K562 (cell line): ENCODE data around the gene GRAMD1B. TPM values are rescaled to one million over a fixed set of nuclear protein-coding genes. Genes with fewer than 3 reads are reported as not detected.

ENCODE experiments used
- AFF4 ChIP-seq: sonication (generic); formaldehyde crosslinking; IDR thresholded peaks from 2 replicates; pipeline ENCODE4 v1.8.0; 2023; ENCODE audit warnings: mild to moderate bottlenecking, missing genetic modification reagents
- BDP1 ChIP-seq: IDR thresholded peaks from 3 replicates; pipeline ENCODE4 v1.6.1; 2011; ENCODE audit not compliant: insufficient read length, insufficient read depth
- HNRNPH1 ChIP-seq: fragments of 200-400 bp; formaldehyde crosslinking; optimal IDR thresholded peaks from 2 replicates; pipeline ENCODE3; 2017; ENCODE audit warnings: low read depth, mild to moderate bottlenecking, low read length, moderate library complexity
- HOMEZ ChIP-seq: fragments of 250-450 bp; sonication (Bioruptor Pico); IDR thresholded peaks from 2 replicates; pipeline ENCODE4 v1.4.0; 2020; ENCODE audit warnings: mild to moderate bottlenecking, moderate library complexity
- JUND ChIP-seq, 2 experiments: IDR thresholded peaks; 2 replicates in 1 of 2; 3 replicates in 1 of 2; pipeline ENCODE4 v1.6.1; 2011; ENCODE audit warnings: borderline replicate concordance in 2 of 2, low read depth in 2 of 2, low read length in 2 of 2, improper control_type of control experiment in 1 of 2, missing biosample characterization in 1 of 2, missing genetic modification characterization in 1 of 2, missing genetic modification reagents in 1 of 2
- MECOM ChIP-seq: fragments of 250-450 bp; sonication (Bioruptor Pico); IDR thresholded peaks from 2 replicates; pipeline ENCODE4 v1.8.0; 2022; ENCODE audit warnings: inconsistent platforms
- USF1 ChIP-seq: sonication (generic); formaldehyde crosslinking; IDR thresholded peaks from 2 replicates; pipeline ENCODE4 v1.9.0; 2022; ENCODE audit warnings: mild to moderate bottlenecking, missing genetic modification reagents
- WHSC1 ChIP-seq: IDR thresholded peaks from one replicate; pipeline ENCODE4 v1.6.1; 2012; ENCODE audit warnings: low read length, control low read depth, inconsistent platforms
- XRCC4 ChIP-seq: IDR thresholded peaks from one replicate; pipeline ENCODE4 v1.6.1; 2011; ENCODE audit not compliant: insufficient read depth, insufficient read length; ENCODE audit errors: extremely low read depth
- ZC3H4 ChIP-seq: sonication (generic); formaldehyde crosslinking; IDR thresholded peaks from 2 replicates; pipeline ENCODE4 v1.9.0; 2021; ENCODE audit warnings: missing genetic modification reagents, borderline replicate concordance
- ZNF23 ChIP-seq: fragments of 250-450 bp; sonication (Bioruptor Pico); IDR thresholded peaks from 2 replicates; pipeline ENCODE4 v1.4.0; 2020; ENCODE audit warnings: mild to moderate bottlenecking
- ZNF512 ChIP-seq: IDR thresholded peaks from 2 replicates; pipeline ENCODE4 v1.6.1; 2016; ENCODE audit warnings: missing genetic modification characterization, missing compliant biosample characterization
- polyA plus RNA-seq, 8 experiments: library from polyadenylated mRNA; depleted of rRNA in 4 of 8; stranded (reverse) in 5 of 8; unstranded in 3 of 8; fragments of >200 nt; fragmentation: Nextera tagmentation in 2 of 8; fragmentation: Illumina TruSeq in 1 of 8; extraction: Ambion mirVana in 2 of 8; extraction: Trizol in 1 of 8; gene quantifications; 2 replicates each; pipeline versions ENCODE4 v1.2.1 to v1.2.3, GENCODE V29; 2011 to 2014; ENCODE audit warnings: inconsistent platforms in 1 of 8, missing spikeins in 1 of 8
- total RNA-seq, 7 experiments: library from RNA; depleted of rRNA in 6 of 7; stranded (reverse); fragments of >200 nt in 6 of 7; fragmentation: Illumina TruSeq in 2 of 7; extraction: Trizol in 2 of 7; gene quantifications; 2 replicates each; pipeline versions ENCODE4 v1.2.1 to v1.2.3, GENCODE V29; 2011 to 2021; ENCODE audit warnings: low replicate concordance in 1 of 7
- TF ChIP-seq, protein P1 (sequence below): fragments of 250-450 bp; sonication (Bioruptor Pico); IDR thresholded peaks from 2 replicates; pipeline ENCODE4 v1.8.0; 2022; ENCODE audit warnings: moderate library complexity, mild to moderate bottlenecking, inconsistent platforms
- TF ChIP-seq, protein P2 (sequence below): fragments of 250-450 bp; sonication (Bioruptor Pico); IDR thresholded peaks from 2 replicates; pipeline ENCODE4 v1.8.0; 2021; ENCODE audit warnings: moderate library complexity, mild to moderate bottlenecking, inconsistent platforms
- TF ChIP-seq, protein P3 (sequence below): IDR thresholded peaks from 2 replicates; pipeline ENCODE4 v1.6.1; 2012; ENCODE audit warnings: low read depth, low read length, improper control_type of control experiment, borderline replicate concordance

Gene GRAMD1B
- total and polyA plus RNA-seq, 9 of the 15 experiments (the other 6 are each of a cell fraction or from before 2014, with no cell fraction given), result 0.31 TPM; not detected in 8

- TF ChIP-seq XRCC4 (no peak), ZC3H4 (CRISPR knock-in tag) (no peak), AFF4 (CRISPR knock-in tag) (no peak), JUND (IDR thresholded peaks at IDR 0.05; ENCODE audit: borderline replicate concordance, low read depth, low read length) (no peak), JUND (tag; IDR thresholded peaks at IDR 0.05; ENCODE audit: borderline replicate concordance, low read depth, low read length) (no peak), MECOM (CRISPR knock-in tag) (no peak), USF1 (CRISPR knock-in tag) (peak; percentile 54; the same call in 1 of the 2 replicates), HOMEZ (CRISPR knock-in tag) (no peak), ZNF23 (CRISPR knock-in tag) (no peak), BDP1 (no peak), ZNF512 (no peak), HNRNPH1 (no peak), WHSC1 (no peak)
- TF ChIP-seq, protein P1, sequence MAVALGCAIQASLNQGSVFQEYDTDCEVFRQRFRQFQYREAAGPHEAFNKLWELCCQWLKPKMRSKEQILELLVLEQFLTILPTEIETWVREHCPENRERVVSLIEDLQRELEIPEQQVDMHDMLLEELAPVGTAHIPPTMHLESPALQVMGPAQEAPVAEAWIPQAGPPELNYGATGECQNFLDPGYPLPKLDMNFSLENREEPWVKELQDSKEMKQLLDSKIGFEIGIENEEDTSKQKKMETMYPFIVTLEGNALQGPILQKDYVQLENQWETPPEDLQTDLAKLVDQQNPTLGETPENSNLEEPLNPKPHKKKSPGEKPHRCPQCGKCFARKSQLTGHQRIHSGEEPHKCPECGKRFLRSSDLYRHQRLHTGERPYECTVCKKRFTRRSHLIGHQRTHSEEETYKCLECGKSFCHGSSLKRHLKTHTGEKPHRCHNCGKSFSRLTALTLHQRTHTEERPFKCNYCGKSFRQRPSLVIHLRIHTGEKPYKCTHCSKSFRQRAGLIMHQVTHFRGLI, result no peak
- TF ChIP-seq, protein P2, sequence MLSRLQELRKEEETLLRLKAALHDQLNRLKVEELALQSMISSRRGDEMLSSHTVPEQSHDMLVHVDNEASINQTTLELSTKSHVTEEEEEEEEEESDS, result no peak
- TF ChIP-seq, protein P3, sequence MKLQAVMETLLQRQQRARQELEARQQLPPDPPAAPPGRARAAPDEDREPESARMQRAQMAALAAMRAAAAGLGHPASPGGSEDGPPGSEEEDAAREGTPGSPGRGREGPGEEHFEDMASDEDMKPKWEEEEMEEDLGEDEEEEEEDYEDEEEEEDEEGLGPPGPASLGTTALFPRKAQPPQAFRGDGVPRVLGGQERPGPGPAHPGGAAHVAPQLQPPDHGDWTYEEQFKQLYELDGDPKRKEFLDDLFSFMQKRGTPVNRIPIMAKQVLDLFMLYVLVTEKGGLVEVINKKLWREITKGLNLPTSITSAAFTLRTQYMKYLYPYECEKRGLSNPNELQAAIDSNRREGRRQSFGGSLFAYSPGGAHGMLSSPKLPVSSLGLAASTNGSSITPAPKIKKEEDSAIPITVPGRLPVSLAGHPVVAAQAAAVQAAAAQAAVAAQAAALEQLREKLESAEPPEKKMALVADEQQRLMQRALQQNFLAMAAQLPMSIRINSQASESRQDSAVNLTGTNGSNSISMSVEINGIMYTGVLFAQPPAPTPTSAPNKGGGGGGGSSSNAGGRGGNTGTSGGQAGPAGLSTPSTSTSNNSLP, result no peak
Measured at GRCh38 chr11:123532131-123532530, 102.1 kb downstream of the GRAMD1B start (continued).
